ENCODE results near the gene FLRT2.
A peak's percentile ranks its signal among the peaks of the same experiment; 100 is the strongest.

FLRT2 gene

GRCh38 chr14:85527006-85527405 lies 2.9 kb upstream of the FLRT2 start:
- DNase-seq, result no peak
- peaks cover 25% of the 10 kb centered on the region for H3K27me3 ChIP-seq (ENCODE audit: insufficient read depth, low read depth, severe bottlenecking)
- no peaks in the 10 kb centered on the region for H3K9me3 ChIP-seq (ENCODE audit: severe bottlenecking)
- no peak overlapping the region for H3K4me3 ChIP-seq (ENCODE audit: low read depth, low read length)
- H3K36me3 ChIP-seq, result no peaks in the 10 kb centered on the region
- TF ChIP-seq, protein P1, sequence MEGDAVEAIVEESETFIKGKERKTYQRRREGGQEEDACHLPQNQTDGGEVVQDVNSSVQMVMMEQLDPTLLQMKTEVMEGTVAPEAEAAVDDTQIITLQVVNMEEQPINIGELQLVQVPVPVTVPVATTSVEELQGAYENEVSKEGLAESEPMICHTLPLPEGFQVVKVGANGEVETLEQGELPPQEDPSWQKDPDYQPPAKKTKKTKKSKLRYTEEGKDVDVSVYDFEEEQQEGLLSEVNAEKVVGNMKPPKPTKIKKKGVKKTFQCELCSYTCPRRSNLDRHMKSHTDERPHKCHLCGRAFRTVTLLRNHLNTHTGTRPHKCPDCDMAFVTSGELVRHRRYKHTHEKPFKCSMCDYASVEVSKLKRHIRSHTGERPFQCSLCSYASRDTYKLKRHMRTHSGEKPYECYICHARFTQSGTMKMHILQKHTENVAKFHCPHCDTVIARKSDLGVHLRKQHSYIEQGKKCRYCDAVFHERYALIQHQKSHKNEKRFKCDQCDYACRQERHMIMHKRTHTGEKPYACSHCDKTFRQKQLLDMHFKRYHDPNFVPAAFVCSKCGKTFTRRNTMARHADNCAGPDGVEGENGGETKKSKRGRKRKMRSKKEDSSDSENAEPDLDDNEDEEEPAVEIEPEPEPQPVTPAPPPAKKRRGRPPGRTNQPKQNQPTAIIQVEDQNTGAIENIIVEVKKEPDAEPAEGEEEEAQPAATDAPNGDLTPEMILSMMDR (IDR thresholded peaks at IDR 0.05; ENCODE audit: low read depth, low read length), result no peak
- no peak overlapping the region for H3K27ac ChIP-seq

DNA sequence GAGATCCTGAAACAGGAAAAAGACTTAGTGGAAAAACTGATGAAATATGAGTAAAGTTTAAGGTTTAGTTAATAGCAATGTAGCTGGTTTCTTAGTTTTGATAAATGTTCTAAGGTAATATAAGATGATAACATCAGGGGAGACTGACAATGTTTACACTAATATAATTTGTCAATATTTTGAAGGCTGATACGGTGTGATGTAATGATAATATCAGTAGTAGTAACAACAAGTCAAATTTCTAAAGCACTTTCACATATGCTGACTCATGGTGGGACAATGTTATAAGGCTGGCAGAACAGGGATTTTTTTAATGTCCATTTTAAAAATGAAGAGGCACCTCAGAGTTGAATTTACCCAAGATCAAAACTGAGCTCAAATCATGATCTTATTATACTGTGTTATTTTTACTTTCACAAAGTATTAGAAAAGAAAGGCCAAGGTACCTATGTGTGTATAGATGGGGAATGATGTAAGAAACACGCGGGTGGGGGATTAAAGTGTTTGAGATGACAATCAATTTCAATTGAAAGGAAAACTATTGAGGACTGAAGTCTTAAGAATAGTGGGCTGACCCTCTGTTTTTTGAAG lies 2.4 kb upstream of the FLRT2 start:
- no peak overlapping the region for H3K27ac ChIP-seq
- no peak for DNase-seq
- no peak overlapping the region for H3K4me3 ChIP-seq (ENCODE audit: low read depth, low read length)
- peaks cover 25% of the 10 kb centered on the region for H3K27me3 ChIP-seq (ENCODE audit: insufficient read depth, low read depth, severe bottlenecking)
- H3K9me3 ChIP-seq (ENCODE audit: severe bottlenecking), result no peaks in the 10 kb centered on the region
- no peaks in the 10 kb centered on the region for H3K36me3 ChIP-seq
- TF ChIP-seq, protein P1 (IDR thresholded peaks at IDR 0.05; ENCODE audit: low read depth, low read length), result no peak

DNA sequence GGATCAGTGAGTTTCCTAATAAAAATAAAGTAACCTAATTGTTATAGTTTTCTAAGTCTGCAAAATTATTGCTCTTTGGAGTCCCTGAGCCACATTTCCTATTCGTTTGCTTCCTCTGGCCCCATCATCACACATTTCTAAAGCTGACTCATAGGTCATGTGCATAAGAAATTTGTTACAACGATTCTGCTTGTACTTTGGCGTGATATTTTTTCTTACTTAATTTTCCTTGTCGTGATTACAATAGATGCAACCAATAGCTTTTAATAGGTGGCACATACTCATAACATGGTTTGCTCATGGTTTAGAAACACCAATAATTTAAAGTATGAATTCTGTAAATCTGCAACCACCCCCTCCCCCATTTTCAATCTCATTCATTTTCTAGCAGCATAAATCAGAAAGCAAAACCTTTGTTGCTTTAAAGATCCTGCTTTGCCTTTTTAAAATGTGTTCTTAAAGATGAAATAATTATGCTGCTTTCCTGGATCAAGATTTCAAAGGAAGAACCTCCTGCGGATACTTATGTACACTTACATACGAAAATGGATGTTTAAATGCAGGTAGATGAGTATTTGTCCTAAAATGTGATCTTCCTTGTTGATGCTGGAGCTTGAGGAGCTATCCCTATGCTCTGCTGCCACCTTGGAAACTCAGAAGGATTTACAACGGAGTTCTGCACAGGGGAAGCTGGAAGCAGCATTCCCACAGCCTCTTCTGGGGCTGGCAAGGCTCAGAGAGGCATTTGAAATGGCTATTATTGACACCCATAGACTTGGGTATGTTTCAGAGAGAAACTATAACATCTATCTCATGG lies 1.7 kb upstream of the FLRT2 start:
- peak; percentile 54 for DNase-seq
- no peaks in the 10 kb centered on the region for H3K36me3 ChIP-seq
- peaks cover 25% of the 10 kb centered on the region for H3K27me3 ChIP-seq (ENCODE audit: insufficient read depth, low read depth, severe bottlenecking)
- no peaks in the 10 kb centered on the region for H3K9me3 ChIP-seq (ENCODE audit: severe bottlenecking)
- H3K4me3 ChIP-seq (ENCODE audit: low read depth, low read length), result peak overlapping the region; percentile 84
- TF ChIP-seq, protein P1 (IDR thresholded peaks at IDR 0.05; ENCODE audit: low read depth, low read length), result peak; percentile 61
- H3K27ac ChIP-seq, result no peak overlapping the region

DNA sequence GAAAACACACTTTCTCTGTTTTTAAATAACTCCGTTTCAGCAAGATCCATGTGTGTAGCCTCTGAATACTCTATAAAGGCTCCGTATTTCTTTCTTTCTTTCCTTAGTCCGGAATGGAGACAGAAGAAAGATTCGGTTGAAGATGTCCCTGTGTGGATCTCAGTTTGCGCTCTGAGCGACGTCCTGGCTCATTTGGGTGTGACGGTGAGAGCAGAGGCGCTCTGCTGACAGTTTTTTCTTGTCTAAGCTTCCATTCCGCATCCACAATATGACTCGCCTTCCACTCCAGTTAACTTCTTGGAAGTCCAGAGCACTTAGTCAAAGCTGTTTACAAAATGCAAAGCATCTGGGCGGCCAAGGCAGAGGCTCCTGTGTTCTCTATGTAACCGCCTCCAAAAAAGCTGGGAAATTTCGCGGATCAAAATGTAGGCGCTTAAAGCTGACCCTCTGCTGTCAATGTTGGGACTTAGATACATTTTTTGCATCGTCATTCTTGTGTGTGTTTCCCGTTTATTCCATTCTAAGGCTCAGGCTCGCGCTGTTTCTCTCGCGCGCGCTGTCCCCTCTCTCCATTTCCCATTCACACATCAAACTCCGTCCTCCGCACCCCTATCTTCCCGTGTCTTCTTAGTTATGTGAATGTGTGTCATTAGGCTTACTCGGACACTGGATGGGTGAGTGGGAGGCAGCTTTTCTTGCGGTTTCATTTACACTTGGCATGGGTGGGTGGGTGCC lies 880 bp upstream of the FLRT2 start:
- DNase-seq, result peak; percentile 7
- peak overlapping the region; percentile 84 for H3K4me3 ChIP-seq (ENCODE audit: low read depth, low read length)
- H3K27me3 ChIP-seq (ENCODE audit: insufficient read depth, low read depth, severe bottlenecking), result peaks cover 27% of the 10 kb centered on the region
- no peaks in the 10 kb centered on the region for H3K9me3 ChIP-seq (ENCODE audit: severe bottlenecking)
- no peaks in the 10 kb centered on the region for H3K36me3 ChIP-seq
- TF ChIP-seq, protein P1 (IDR thresholded peaks at IDR 0.05; ENCODE audit: low read depth, low read length), result no peak
- H3K27ac ChIP-seq, result no peak overlapping the region

DNA sequence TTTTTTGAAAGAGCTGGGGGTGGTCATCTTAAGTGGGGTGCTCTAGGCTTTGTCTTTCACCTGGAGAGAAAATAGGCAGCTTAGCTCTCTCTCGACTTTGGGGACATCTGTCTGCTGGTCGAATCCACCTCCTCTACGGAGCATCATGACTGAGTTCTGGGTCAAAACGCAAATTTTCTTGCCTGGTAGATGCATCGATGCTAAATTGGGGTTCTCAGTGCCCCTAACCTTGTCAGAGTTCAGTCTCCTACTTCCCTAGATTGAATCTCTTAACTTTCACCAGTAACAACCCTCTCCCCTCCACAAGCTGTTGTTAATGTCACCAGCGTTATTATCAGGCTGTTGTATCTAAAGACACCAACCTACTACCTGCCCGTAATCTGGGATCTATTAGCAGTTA lies 682 bp downstream of the FLRT2 start:
- H3K4me3 ChIP-seq (ENCODE audit: low read depth, low read length), result peak overlapping the region; percentile 84
- no peak overlapping the region for H3K27ac ChIP-seq
- TF ChIP-seq, protein P1 (IDR thresholded peaks at IDR 0.05; ENCODE audit: low read depth, low read length), result no peak
- DNase-seq, result no peak
- H3K9me3 ChIP-seq (ENCODE audit: severe bottlenecking), result no peaks in the 10 kb centered on the region
- no peaks in the 10 kb centered on the region for H3K36me3 ChIP-seq
- H3K27me3 ChIP-seq (ENCODE audit: insufficient read depth, low read depth, severe bottlenecking), result peaks cover 29% of the 10 kb centered on the region
